GM20000 (cell line): ENCODE data around the gene ACADVL.
A peak's percentile ranks its signal among the peaks of the same experiment; 100 is the strongest.

ENCODE experiments used
- DNase-seq: peaks from one replicate; pipeline ENCODE4 v3.0.0; 2012; ENCODE audit warnings: low spot score
- CTCF ChIP-seq: IDR thresholded peaks from 2 replicates; pipeline ENCODE4 v1.5.1; 2012; ENCODE audit warnings: mild to moderate bottlenecking, control low read depth; ENCODE audit errors: extremely low read depth, missing control alignments

The ACADVL gene

GRCh38 chr17:7219812-7220592, at the start of gene ACADVL, which contains the start of gene DLG4:
Gene ACADVL (plus strand): TSS chr17:7219938. CDS start chr17:7219985, 47 bp downstream.
Gene DLG4 (minus strand): TSS chr17:7219836.
- TF ChIP-seq CTCF: no peak
- DNase-seq: peak; percentile 94

DNA sequence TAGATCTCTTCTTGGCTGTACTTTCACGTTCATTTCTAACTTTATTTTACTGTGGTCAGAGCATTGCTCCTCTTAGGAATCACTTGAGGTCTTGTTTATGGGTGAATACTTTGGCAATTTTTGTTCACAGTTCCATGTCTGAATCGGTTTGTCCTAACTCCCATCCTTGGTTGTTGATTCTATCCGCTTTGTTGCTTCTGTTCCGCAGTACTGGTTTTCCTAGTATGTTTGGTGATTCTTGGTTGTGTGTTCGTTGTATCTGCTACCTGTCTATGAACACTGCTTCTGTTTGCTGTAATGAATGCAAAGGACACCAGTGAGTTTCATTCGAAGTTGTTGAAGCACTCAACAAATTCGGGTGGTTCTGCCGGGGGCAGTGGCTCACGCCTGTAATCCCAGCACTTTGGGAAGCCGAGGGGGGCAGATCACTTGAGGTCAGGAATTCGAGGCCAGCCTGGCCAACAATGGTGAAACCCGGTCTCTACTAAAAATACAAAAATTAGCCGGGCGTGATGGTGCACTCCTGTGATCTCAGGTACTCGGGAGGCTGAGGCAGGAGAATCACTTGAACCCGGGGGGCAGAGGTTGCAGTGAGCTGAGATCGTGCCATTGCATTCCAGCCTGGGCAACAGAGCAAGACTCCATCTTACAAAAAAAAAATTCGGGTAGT, 47.1 kb upstream of the ACADVL start:
- DNase-seq: peak; percentile 9

GRCh38 chr17:7173687-7174602, 45.8 kb upstream of the ACADVL start:
- peak; percentile 7 for TF ChIP-seq CTCF
- DNase-seq: peak; percentile 67

DNA sequence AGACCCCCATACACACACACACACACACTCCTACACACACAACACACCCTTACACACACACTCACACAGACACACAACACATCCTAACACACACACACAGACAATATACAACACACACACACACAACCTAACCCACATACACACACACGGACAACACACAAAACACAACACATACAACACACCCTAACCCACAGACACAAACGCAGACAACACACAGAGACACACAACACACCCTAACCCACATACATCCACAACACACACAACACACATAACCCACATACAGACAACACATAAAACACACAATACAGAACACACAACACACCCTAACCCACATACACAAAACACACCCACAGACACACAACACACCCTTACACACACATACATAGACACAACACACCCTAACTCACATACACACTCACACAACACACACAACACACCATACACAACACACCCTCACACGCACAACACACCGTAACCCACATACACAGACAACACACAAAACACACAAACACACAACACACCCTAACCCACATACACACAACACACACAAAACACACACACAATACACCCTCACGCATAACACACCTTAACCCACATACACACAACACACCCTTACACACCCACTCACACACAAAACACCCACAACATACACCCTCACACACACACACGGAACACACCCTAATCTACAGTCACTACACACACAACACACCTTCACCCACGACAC, 45.0 kb upstream of the ACADVL start:
- TF ChIP-seq CTCF: no peak

GRCh38 chr17:7175330-7175733, 44.4 kb upstream of the ACADVL start:
- no peak for TF ChIP-seq CTCF
- DNase-seq: no peak

More for the DNA sequence above, 45.0 kb upstream of the ACADVL start:
- DNase-seq: no peak

GRCh38 chr17:7176107-7176840, 43.5 kb upstream of the ACADVL start:
- no peak for TF ChIP-seq CTCF
- DNase-seq: no peak

DNA sequence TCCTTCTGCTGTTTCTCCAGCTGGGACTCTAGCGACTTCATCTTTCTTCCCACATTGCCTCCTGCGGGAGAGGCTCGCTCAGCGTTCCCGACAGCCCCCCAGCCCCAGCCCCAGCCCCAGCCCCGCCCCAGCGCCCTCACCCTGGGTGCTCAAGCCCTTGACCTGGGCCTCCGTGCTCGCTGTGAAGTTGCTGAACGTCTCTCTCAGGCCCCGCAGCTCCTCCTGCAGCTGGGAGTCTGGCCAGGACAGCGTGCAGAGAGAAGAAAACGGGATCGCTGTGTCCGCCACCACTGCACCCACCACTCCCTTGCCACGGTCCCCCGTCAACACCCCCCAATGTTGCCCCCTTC, 42.9 kb upstream of the ACADVL start:
- DNase-seq: peak; percentile 18
- no peak for TF ChIP-seq CTCF
